ENCODE data around the gene KIF3A. TPM values are rescaled to one million over a fixed set of nuclear protein-coding genes. Genes with fewer than 3 reads are reported as not detected.
A peak's percentile ranks its signal among the peaks of the same experiment; 100 is the strongest.

Gene KIF3A
- total RNA-seq, 1 donor from 2014 or later: 15.3 TPM

- H3K9me3 Mint-ChIP-seq (ENCODE audit: unreplicated experiment): no peaks in the 10 kb centered on the region
- no peak overlapping the region for H3K27ac Mint-ChIP-seq (ENCODE audit: unreplicated experiment)
- no peaks in the 10 kb centered on the region for H3K36me3 Mint-ChIP-seq (ENCODE audit: unreplicated experiment)
- peaks cover 7% of the 10 kb centered on the region for H3K4me1 Mint-ChIP-seq (ENCODE audit: unreplicated experiment)
- no peak overlapping the region for H3K4me3 Mint-ChIP-seq (ENCODE audit: unreplicated experiment)
- no peak for TF ChIP-seq CTCF (IDR thresholded peaks at IDR 0.05)
- no peak for DNase-seq (ENCODE audit: extremely low spot score, unreplicated experiment)
- H3K27me3 Mint-ChIP-seq (ENCODE audit: unreplicated experiment): peaks cover 2% of the 10 kb centered on the region
Measured at GRCh38 chr5:132659598-132660493, 77.5 kb downstream of the KIF3A start.

- Mint-ChIP-seq H3K27ac (ENCODE audit: unreplicated experiment) (no peak overlapping the region), H3K4me1 (ENCODE audit: unreplicated experiment) (peaks cover 7% of the 10 kb centered on the region), H3K4me3 (ENCODE audit: unreplicated experiment) (no peak overlapping the region), H3K36me3 (ENCODE audit: unreplicated experiment) (no peaks in the 10 kb centered on the region), H3K9me3 (ENCODE audit: unreplicated experiment) (no peaks in the 10 kb centered on the region), H3K27me3 (ENCODE audit: unreplicated experiment) (peaks cover 12% of the 10 kb centered on the region)
- no peak for TF ChIP-seq CTCF (IDR thresholded peaks at IDR 0.05)
- peak; percentile 53 for DNase-seq (ENCODE audit: extremely low spot score, unreplicated experiment)
Measured at GRCh38 chr5:132658381-132659302, 78.7 kb downstream of the KIF3A start.

- TF ChIP-seq CTCF (IDR thresholded peaks at IDR 0.05): no peak
- H3K27ac Mint-ChIP-seq (ENCODE audit: unreplicated experiment): no peak within 1 kb of the TSS
- DNase-seq (ENCODE audit: extremely low spot score, unreplicated experiment): peak; percentile 40
- no peaks in the 10 kb centered on the region for H3K9me3 Mint-ChIP-seq (ENCODE audit: unreplicated experiment)
- H3K27me3 Mint-ChIP-seq (ENCODE audit: unreplicated experiment): peaks cover 17% of the 10 kb centered on the region
- H3K36me3 Mint-ChIP-seq (ENCODE audit: unreplicated experiment): no peaks in the 10 kb centered on the region
- H3K4me3 Mint-ChIP-seq (ENCODE audit: unreplicated experiment): no peak within 1 kb of the TSS
- H3K4me1 Mint-ChIP-seq (ENCODE audit: unreplicated experiment): peaks cover 7% of the 10 kb centered on the region
Measured at GRCh38 chr5:132657676-132658380, 79.5 kb downstream of the KIF3A start, which contains the start of gene IL13. IL13 (plus strand) TSS chr5:132658173; CDS start chr5:132658187, 14 bp downstream.

- DNase-seq (ENCODE audit: extremely low spot score, unreplicated experiment): peak; percentile 69
- peaks cover 7% of the 10 kb centered on the region for H3K4me1 Mint-ChIP-seq (ENCODE audit: unreplicated experiment)
- H3K4me3 Mint-ChIP-seq (ENCODE audit: unreplicated experiment): peak overlapping the region; percentile 5
- H3K27ac Mint-ChIP-seq (ENCODE audit: unreplicated experiment): no peak overlapping the region
- H3K36me3 Mint-ChIP-seq (ENCODE audit: unreplicated experiment): no peaks in the 10 kb centered on the region
- TF ChIP-seq CTCF (IDR thresholded peaks at IDR 0.05): no peak
- H3K27me3 Mint-ChIP-seq (ENCODE audit: unreplicated experiment): peaks cover 17% of the 10 kb centered on the region
- H3K9me3 Mint-ChIP-seq (ENCODE audit: unreplicated experiment): no peaks in the 10 kb centered on the region
Measured at GRCh38 chr5:132656774-132657355, 80.5 kb downstream of the KIF3A start.

Data from osteocyte (in vitro differentiated cells).